HG03103 (cell line): ENCODE measurements around the gene NR1H3.
A peak's percentile ranks its signal among the peaks of the same experiment; 100 is the strongest.

ENCODE experiments used
- ATAC-seq: cut with Tn5 transposase; IDR thresholded peaks from one replicate; pipeline ENCODE4 v1.9.1; 2021; ENCODE audit warnings: low read depth; ENCODE audit not compliant: unreplicated experiment

The NR1H3 gene

GRCh38 chr11:47269002-47269828 is 11.4 kb downstream of the NR1H3 start:
- ATAC-seq, result peak; percentile 37

GRCh38 chr11:47269829-47270305 is 12.1 kb downstream of the NR1H3 start, which contains the start of gene MADD:
Gene MADD, plus strand, starts transcription at chr11:47270133.
- peak; percentile 59 for ATAC-seq

- ATAC-seq, result no peak
Measured at GRCh38 chr11:47270331-47271271, 12.8 kb downstream of the NR1H3 start.

GRCh38 chr11:47271328-47271727 is 13.5 kb downstream of the NR1H3 start:
- ATAC-seq, result no peak

- ATAC-seq, result no peak
Measured at GRCh38 chr11:47271961-47272661, 14.3 kb downstream of the NR1H3 start.

DNA sequence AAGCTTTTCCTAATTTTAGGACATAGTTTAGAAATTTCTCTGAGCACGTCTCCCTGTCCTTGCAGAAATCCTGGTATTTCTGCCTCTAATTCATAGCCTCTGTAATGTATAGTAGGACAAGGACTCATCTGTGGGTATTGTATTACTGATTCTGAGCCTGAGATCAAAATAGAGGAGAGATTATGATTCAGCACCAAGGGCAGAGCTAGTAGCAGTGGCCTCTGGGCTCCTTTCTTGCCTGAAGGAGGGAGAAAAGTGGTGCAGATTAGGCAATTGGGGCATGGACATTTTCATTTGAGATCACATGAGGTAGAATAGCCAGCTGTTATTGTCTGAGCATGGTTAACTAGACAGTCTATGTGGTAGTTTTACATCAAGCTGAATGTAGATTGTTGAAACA is 14.9 kb downstream of the NR1H3 start:
- no peak for ATAC-seq

DNA sequence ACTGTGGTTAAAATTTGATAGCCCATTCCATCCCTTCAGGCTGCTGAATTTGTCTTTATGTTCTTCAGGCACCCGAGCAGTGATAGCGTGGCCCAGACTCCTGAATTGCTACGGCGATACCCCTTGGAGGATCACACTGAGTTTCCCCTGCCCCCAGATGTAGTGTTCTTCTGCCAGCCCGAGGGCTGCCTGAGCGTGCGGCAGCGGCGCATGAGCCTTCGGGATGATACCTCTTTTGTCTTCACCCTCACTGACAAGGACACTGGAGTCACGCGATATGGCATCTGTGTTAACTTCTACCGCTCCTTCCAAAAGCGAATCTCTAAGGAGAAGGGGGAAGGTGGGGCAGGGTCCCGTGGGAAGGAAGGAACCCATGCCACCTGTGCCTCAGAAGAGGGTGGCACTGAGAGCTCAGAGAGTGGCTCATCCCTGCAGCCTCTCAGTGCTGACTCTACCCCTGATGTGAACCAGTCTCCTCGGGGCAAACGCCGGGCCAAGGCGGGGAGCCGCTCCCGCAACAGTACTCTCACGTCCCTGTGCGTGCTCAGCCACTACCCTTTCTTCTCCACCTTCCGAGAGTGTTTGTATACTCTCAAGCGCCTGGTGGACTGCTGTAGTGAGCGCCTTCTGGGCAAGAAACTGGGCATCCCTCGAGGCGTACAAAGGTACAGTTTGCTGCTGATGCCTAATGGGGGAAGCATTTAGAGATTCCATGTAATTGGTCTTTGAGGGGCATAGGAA is 16.9 kb downstream of the NR1H3 start:
- ATAC-seq, result no peak

DNA sequence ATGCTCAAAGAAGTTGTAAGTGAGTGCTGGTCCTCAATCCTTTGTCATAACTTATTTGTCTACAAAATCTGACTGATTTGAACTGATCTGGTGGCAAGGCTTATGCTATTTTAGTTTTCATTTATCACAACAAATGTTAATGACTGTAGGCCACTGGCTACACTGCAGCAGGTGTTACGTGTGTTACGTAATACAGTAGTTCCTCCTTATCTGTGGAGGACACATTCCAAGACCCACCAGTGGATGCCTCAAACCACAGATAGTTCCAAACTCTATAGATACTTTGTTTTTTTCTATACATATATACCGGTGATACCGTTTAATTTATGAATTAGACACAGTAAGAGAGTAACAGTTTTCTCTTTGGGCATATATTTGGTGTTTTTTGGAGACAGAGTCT is 19.1 kb downstream of the NR1H3 start:
- no peak for ATAC-seq

DNA sequence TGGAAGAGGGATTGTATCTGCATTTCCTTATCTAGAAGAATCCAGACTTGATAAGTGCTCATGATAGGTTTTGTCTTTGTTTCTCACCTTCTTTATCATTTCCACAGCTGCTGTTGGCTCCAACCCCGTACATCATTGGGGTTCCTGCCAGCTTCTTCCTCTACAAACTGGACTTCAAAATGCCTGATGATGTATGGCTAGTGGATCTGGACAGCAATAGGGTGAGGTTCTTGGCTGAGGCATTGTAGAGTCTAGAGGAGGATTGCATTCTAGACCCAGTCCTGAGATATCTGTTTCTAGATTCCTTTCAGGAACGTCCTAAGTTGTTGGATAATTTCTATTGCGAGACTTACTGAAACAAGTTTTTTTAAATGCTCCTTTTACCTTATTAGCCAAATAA is 20.3 kb downstream of the NR1H3 start:
- no peak for ATAC-seq

- no peak for ATAC-seq
Measured at GRCh38 chr11:47278769-47279168, 21.0 kb downstream of the NR1H3 start.

GRCh38 chr11:47280099-47280498 is 22.3 kb downstream of the NR1H3 start:
- ATAC-seq, result no peak

DNA sequence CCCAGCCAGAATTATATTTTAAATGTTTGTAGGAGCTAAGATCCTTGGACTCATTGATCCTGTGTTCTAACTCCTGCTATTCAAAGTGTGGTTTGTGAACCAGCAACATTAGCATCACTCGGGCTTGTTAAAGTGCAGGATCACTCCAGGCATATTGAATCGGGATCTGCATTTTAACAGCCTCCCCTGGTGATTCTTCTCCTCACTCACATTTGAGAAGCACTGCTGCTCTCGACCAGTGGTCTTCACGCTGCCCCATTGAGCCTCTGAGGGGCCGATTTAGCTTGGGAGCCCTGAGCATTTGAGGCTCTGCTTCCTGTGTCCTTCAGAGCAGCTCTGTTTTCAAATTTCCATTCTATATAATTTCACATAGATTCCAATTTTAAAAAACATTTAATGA is 23.1 kb downstream of the NR1H3 start:
- ATAC-seq, result no peak

DNA sequence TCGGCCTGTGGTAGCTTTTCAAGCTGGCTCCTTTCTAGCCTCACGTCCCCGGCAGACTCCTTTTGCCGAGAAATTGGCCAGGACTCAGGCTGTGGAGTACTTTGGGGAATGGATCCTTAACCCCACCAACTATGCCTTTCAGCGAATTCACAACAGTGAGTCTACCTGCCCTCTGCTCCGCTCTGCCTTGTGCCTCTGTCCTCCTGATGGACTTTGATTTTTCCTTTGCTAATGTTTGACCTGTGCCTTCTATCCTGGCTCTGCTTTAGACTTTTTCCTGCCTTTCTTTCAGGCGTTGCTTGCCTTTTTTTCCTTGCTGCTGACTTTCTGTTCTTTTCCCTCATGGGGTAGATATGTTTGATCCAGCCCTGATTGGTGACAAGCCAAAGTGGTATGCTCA is 24.7 kb downstream of the NR1H3 start:
- no peak for ATAC-seq

DNA sequence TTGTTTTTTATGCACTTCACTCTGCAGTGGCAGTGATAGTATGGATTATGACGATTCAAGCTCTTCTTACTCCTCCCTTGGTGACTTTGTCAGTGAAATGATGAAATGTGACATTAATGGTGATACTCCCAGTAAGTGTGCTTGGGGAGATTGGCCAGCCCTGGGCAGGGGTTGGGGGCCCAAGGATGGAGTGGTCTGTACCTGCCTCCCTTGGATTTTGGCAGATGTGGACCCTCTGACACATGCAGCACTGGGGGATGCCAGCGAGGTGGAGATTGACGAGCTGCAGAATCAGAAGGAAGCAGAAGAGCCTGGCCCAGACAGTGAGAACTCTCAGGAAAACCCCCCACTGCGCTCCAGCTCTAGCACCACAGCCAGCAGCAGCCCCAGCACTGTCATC is 26.4 kb downstream of the NR1H3 start:
- no peak for ATAC-seq

DNA sequence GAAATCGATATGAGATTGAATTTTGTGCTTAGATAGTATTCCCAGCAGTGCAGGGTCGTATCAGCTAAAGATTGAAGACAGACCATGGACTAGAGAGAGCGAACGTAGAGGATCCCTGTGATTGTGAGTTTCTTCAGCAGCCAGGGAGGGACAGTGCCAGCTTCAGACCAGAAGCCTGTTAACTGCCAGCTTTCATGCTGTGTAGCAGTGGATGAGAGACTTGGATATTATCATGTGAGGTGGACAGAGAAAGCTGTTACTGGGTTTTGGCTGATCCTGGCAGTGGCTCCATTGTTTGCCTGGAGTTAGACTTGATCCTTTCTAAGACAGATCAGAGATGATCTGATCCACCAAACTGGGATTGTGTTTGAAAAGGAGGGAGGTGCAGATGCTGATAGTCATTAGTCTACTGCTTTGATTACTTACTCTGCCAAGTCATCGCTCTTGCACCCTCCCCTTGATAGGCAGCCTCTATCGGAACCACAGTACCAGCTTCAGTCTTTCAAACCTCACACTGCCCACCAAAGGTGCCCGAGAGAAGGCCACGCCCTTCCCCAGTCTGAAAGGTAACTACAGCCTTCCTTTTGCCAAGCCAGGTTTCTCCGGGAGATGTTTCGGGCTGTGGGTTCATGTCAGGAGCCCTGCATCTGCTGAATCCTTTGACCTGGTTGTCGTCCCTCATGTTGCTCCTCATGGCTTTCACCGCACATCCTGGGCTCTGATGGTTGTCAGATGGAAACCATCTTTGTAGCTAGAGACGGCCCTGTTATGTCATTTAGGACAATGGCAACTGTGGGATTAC is 28.4 kb downstream of the NR1H3 start:
- no peak for ATAC-seq

DNA sequence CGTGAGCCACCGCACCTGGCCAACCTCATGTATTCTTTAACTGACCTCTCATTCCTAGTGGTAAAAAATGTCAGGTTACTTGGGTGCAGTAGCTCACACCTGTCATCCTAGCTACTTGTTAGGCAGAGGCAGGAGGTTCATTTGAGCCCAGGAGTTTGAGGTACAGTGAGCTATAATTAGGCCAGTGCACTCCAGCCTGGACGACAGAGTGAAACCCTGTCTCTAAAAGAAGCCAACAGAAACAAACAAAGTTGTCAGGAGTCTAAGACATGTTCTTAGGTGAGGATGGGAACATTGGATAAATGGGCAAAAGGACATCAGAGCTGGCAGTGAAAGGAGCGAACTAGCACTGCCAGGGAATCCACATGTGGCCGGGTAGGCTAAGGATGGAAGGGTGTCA is 30.3 kb downstream of the NR1H3 start:
- ATAC-seq, result no peak

GRCh38 chr11:47289856-47290255 is 32.1 kb downstream of the NR1H3 start:
- ATAC-seq, result no peak

GRCh38 chr11:47295385-47295784 is 37.6 kb downstream of the NR1H3 start:
- no peak for ATAC-seq

- no peak for ATAC-seq
Measured at GRCh38 chr11:47296045-47296444, 38.2 kb downstream of the NR1H3 start.
